Mucosa of rectum (tissue), 2 donors: ENCODE measurements around the gene SCAMP4.
"Not testable (repeated sequence)": the region's sequence is repeated elsewhere in the genome, so short reads cannot be mapped to it uniquely, and the experiment has no call there.

Source experiments
- H3K27ac ChIP-seq, 2 donors: one replicate each; pipeline ENCODE4 v1.7.0; 2013; ENCODE audit warnings: inconsistent platforms in 2 of 2, low read depth in 2 of 2, low read length in 2 of 2
- H3K27me3 ChIP-seq, 2 donors: one replicate each; pipeline ENCODE4 v1.7.0; 2013; ENCODE audit warnings: low read length in 2 of 2; ENCODE audit not compliant: control insufficient read depth in 2 of 2, insufficient read depth in 2 of 2
- H3K36me3 ChIP-seq, 2 donors: one replicate each; pipeline ENCODE4 v1.7.0; 2013; ENCODE audit warnings: low read length in 2 of 2; ENCODE audit not compliant: control insufficient read depth in 2 of 2, insufficient read depth in 2 of 2
- H3K4me1 ChIP-seq, 2 donors: one replicate each; pipeline ENCODE4 v1.7.0; 2013; ENCODE audit warnings: low read length in 2 of 2, mild to moderate bottlenecking in 1 of 2; ENCODE audit not compliant: control insufficient read depth in 2 of 2, insufficient read depth in 2 of 2
- H3K4me3 ChIP-seq, 2 donors: one replicate each; pipeline ENCODE4 v1.7.0; 2013; ENCODE audit warnings: low read length in 2 of 2
- H3K9ac ChIP-seq, 2 donors: one replicate each; pipeline ENCODE4 v1.7.0; 2013; ENCODE audit warnings: low read length in 2 of 2, low read depth in 1 of 2, mild to moderate bottlenecking in 1 of 2
- H3K9me3 ChIP-seq, 2 donors: one replicate each; pipeline ENCODE4 v1.7.0; 2013; ENCODE audit warnings: low read length in 2 of 2; ENCODE audit not compliant: control insufficient read depth in 2 of 2
- donor health status: healthy.
- donor health status: Normal muscosa, but diverticular disease.

SCAMP4 gene

GRCh38 chr19:1882786-1883692, 22.2 kb upstream of the SCAMP4 start:
- H3K27ac ChIP-seq: peak overlapping the region in 1 of 2 donors; percentile 81
- H3K27me3 ChIP-seq: no peaks in the 10 kb centered on the region
- peaks cover 0 to 4% of the 10 kb centered on the region in 2 donors for H3K36me3 ChIP-seq
- H3K4me3 ChIP-seq: peak overlapping the region; percentile 84 to 90
- no peaks in the 10 kb centered on the region for H3K9me3 ChIP-seq
- peaks cover 20 to 28% of the 10 kb centered on the region in 2 donors for H3K4me1 ChIP-seq
- H3K9ac ChIP-seq: peak overlapping the region; percentile 84 to 93

GRCh38 chr19:1883784-1884183, 21.4 kb upstream of the SCAMP4 start:
- peak overlapping the region; percentile 81 to 82 for H3K27ac ChIP-seq
- peaks cover 20 to 28% of the 10 kb centered on the region in 2 donors for H3K4me1 ChIP-seq
- peak overlapping the region; percentile 84 to 93 for H3K9ac ChIP-seq
- peaks cover 0 to 4% of the 10 kb centered on the region in 2 donors for H3K36me3 ChIP-seq
- no peaks in the 10 kb centered on the region for H3K9me3 ChIP-seq
- H3K4me3 ChIP-seq: peak overlapping the region; percentile 84 to 90
- H3K27me3 ChIP-seq: no peaks in the 10 kb centered on the region

- Histone ChIP-seq H3K4me1 (peaks cover 20 to 28% of the 10 kb centered on the region in 2 donors), H3K9me3 (no peaks in the 10 kb centered on the region), H3K27ac (peak overlapping the region; percentile 81 to 82), H3K4me3 (peak overlapping the region; percentile 84 to 90), H3K36me3 (peaks cover 0 to 4% of the 10 kb centered on the region in 2 donors), H3K27me3 (no peaks in the 10 kb centered on the region), H3K9ac (peak overlapping the region; percentile 84 to 93)
Measured at GRCh38 chr19:1884291-1884718, 20.9 kb upstream of the SCAMP4 start.

- H3K4me3 ChIP-seq: peak overlapping the region; percentile 84 to 90
- peak overlapping the region; percentile 81 to 82 for H3K27ac ChIP-seq
- peak overlapping the region; percentile 84 to 93 for H3K9ac ChIP-seq
- H3K4me1 ChIP-seq: peaks cover 20 to 28% of the 10 kb centered on the region in 2 donors
- no peaks in the 10 kb centered on the region for H3K9me3 ChIP-seq
- H3K27me3 ChIP-seq: no peaks in the 10 kb centered on the region
- peaks cover 0 to 4% of the 10 kb centered on the region in 2 donors for H3K36me3 ChIP-seq
Measured at GRCh38 chr19:1884719-1885334, 20.4 kb upstream of the SCAMP4 start.

GRCh38 chr19:1885398-1886119, 19.6 kb upstream of the SCAMP4 start, which contains the start of gene ABHD17A:
TSS of gene ABHD17A (minus strand) at chr19:1885496. CDS start at chr19:1881566, 3,930 bp downstream.
- not testable (repeated sequence) for H3K9me3 ChIP-seq, H3K36me3 ChIP-seq, H3K27me3 ChIP-seq
- Histone ChIP-seq H3K27ac (peak within 1 kb of the TSS; percentile 81 to 82), H3K4me1 (peaks cover 20 to 28% of the 10 kb centered on the region in 2 donors), H3K9ac (peak within 1 kb of the TSS; percentile 84 to 93), H3K4me3 (peak within 1 kb of the TSS; percentile 84 to 90)

- H3K27ac ChIP-seq, H3K4me3 ChIP-seq, H3K36me3 ChIP-seq, H3K27me3 ChIP-seq, H3K9me3 ChIP-seq, H3K9ac ChIP-seq: not testable (repeated sequence)
- H3K4me1 ChIP-seq: peaks cover 20 to 28% of the 10 kb centered on the region in 2 donors
Measured at GRCh38 chr19:1886360-1886759, 18.8 kb upstream of the SCAMP4 start.

GRCh38 chr19:1888385-1888784, 16.8 kb upstream of the SCAMP4 start:
- peaks cover 12 to 13% of the 10 kb centered on the region in 2 donors for H3K4me1 ChIP-seq
- no peaks in the 10 kb centered on the region for H3K9me3 ChIP-seq
- H3K36me3 ChIP-seq: no peaks in the 10 kb centered on the region
- no peak overlapping the region for H3K9ac ChIP-seq
- no peak overlapping the region for H3K27ac ChIP-seq
- no peak overlapping the region for H3K4me3 ChIP-seq
- H3K27me3 ChIP-seq: no peaks in the 10 kb centered on the region

- Histone ChIP-seq H3K27ac (no peak overlapping the region), H3K4me3 (no peak overlapping the region), H3K36me3 (no peaks in the 10 kb centered on the region), H3K4me1 (no peaks in the 10 kb centered on the region), H3K27me3 (no peaks in the 10 kb centered on the region), H3K9me3 (no peaks in the 10 kb centered on the region), H3K9ac (no peak overlapping the region)
Measured at GRCh38 chr19:1889907-1890306, 15.3 kb upstream of the SCAMP4 start.

GRCh38 chr19:1893791-1894190, 11.4 kb upstream of the SCAMP4 start:
- Histone ChIP-seq H3K36me3 (no peaks in the 10 kb centered on the region), H3K4me1 (peaks cover 6 to 7% of the 10 kb centered on the region in 2 donors), H3K27me3 (no peaks in the 10 kb centered on the region), H3K4me3 (no peak overlapping the region), H3K9me3 (no peaks in the 10 kb centered on the region), H3K9ac (no peak overlapping the region), H3K27ac (no peak overlapping the region)
